Uterus (tissue), 2 donors: ENCODE results near the gene PLEKHA7.

Experiments used
- CTCF ChIP-seq, 4 experiments: fragments of 200-600 bp in 2 of 4; fragments of 450-650 bp in 2 of 4; sonication (generic) in 2 of 4; IDR thresholded peaks; one replicate each; pipeline ENCODE4 v1.5.1; 2016 to 2019; ENCODE audit warnings: antibody characterized with exemption in 4 of 4, mild to moderate bottlenecking in 2 of 4, moderate library complexity in 1 of 4
- POLR2A ChIP-seq, 2 donors: fragments of 450-650 bp; IDR thresholded peaks; one replicate each; pipeline ENCODE4 v1.6.1; 2016; ENCODE audit warnings: antibody characterized with exemption in 2 of 2, mild to moderate bottlenecking in 1 of 2, moderate library complexity in 1 of 2

GRCh38 chr11:16876837-16877236 is 137.4 kb downstream of the PLEKHA7 start:
- TF ChIP-seq CTCF (IDR thresholded peaks at IDR 0.05) = no peak
- TF ChIP-seq POLR2A (IDR thresholded peaks at IDR 0.05) = no peak
